PC-9 (cell line): ENCODE data around the gene SYPL1.

Experiments used
- CTCF ChIP-seq: fragments of 200-600 bp; sonication (generic); conservative IDR thresholded peaks from 2 replicates; pipeline ENCODE4 v1.6.1; 2017; ENCODE audit warnings: mixed run types, antibody characterized with exemption, mild to moderate bottlenecking, moderate library complexity
- EZH2 ChIP-seq: fragments of 200-600 bp; sonication (generic); IDR thresholded peaks from 2 replicates; pipeline ENCODE4 v1.8.0; 2017; ENCODE audit warnings: antibody characterized with exemption, low read depth

- TF ChIP-seq CTCF: no peak
- TF ChIP-seq EZH2: no peak
These were observed 61.4 kb downstream of the SYPL1 start for GRCh38 chr7:106050746-106051117.
